ENCODE data around the gene RABL3. TPM values are rescaled to one million over a fixed set of nuclear protein-coding genes. Genes with fewer than 3 reads are reported as not detected.
"Not testable (repeated sequence)": the region's sequence is repeated elsewhere in the genome, so short reads cannot be mapped to it uniquely, and the experiment has no call there.

Gene RABL3
- total RNA-seq, 1 experiment from 2014 or later, result 14.6 TPM

DNA sequence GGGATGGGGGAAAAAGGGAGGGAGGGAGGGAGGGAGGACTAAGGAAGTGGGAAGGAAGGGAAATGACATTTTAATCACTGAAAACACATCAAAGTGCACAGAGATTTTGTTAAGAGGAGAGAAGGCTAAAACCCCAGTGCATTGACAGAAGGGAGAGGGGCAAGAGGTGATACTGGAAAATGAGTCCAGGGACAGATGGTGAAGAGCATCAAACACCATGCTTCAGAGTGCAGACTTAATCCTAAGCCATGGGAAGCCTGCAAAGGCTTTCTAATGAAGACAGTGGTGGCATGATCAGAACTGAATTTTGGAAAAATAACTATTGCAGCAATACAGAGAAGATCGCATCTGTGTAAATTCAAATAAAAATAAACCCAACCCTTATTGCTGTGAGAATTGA is 102.1 kb downstream of the RABL3 start:
- no TSS peak for BruUV-seq (replicated peaks)
- Mint-ChIP-seq H3K4me1 (ENCODE audit: low read depth, unreplicated experiment) (no peaks in the 10 kb centered on the region), H3K27ac (ENCODE audit: unreplicated experiment) (no peak overlapping the region), H3K9me3 (ENCODE audit: low read depth, unreplicated experiment) (peaks cover 6% of the 10 kb centered on the region), H3K4me3 (ENCODE audit: low read depth, unreplicated experiment) (no peak overlapping the region), H3K36me3 (ENCODE audit: insufficient read depth, unreplicated experiment) (no peaks in the 10 kb centered on the region), H3K27me3 (ENCODE audit: unreplicated experiment) (no peaks in the 10 kb centered on the region)
- CTCF ChIA-PET, result no interaction called here
- TF ChIP-seq, protein P1, sequence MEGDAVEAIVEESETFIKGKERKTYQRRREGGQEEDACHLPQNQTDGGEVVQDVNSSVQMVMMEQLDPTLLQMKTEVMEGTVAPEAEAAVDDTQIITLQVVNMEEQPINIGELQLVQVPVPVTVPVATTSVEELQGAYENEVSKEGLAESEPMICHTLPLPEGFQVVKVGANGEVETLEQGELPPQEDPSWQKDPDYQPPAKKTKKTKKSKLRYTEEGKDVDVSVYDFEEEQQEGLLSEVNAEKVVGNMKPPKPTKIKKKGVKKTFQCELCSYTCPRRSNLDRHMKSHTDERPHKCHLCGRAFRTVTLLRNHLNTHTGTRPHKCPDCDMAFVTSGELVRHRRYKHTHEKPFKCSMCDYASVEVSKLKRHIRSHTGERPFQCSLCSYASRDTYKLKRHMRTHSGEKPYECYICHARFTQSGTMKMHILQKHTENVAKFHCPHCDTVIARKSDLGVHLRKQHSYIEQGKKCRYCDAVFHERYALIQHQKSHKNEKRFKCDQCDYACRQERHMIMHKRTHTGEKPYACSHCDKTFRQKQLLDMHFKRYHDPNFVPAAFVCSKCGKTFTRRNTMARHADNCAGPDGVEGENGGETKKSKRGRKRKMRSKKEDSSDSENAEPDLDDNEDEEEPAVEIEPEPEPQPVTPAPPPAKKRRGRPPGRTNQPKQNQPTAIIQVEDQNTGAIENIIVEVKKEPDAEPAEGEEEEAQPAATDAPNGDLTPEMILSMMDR (IDR thresholded peaks at IDR 0.05; ENCODE audit: unreplicated experiment), result no peak
- intact Hi-C loops (cut with micrococcal nuclease; ENCODE audit: unreplicated experiment), result no loop called here
- no peak for DNase-seq

DNA sequence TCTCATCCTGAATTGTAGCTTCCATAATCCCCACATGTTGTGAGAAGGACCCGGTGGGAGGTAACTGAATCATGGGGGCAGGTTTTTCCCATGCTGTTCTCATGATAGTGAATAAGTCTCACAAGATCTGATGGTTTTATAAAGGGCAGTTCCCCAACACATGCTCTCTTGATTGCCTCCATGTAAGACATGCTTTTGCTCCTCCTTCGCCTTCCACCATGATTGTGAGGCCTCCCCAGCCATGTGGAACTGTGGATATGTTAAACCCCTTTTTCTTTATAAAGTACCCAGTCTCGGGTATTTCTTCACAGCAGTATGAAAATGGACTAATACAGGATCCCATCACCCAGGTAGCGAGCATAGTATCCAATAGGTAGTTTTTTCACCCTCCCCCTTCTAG is 103.5 kb downstream of the RABL3 start:
- H3K27me3 Mint-ChIP-seq (ENCODE audit: unreplicated experiment); H3K4me3 Mint-ChIP-seq (ENCODE audit: low read depth, unreplicated experiment); H3K9me3 Mint-ChIP-seq (ENCODE audit: low read depth, unreplicated experiment); BruUV-seq (replicated peaks); H3K4me1 Mint-ChIP-seq (ENCODE audit: low read depth, unreplicated experiment); CTCF ChIA-PET; H3K36me3 Mint-ChIP-seq (ENCODE audit: insufficient read depth, unreplicated experiment); DNase-seq; intact Hi-C loops (cut with micrococcal nuclease; ENCODE audit: unreplicated experiment); H3K27ac Mint-ChIP-seq (ENCODE audit: unreplicated experiment): not testable (repeated sequence)

DNA sequence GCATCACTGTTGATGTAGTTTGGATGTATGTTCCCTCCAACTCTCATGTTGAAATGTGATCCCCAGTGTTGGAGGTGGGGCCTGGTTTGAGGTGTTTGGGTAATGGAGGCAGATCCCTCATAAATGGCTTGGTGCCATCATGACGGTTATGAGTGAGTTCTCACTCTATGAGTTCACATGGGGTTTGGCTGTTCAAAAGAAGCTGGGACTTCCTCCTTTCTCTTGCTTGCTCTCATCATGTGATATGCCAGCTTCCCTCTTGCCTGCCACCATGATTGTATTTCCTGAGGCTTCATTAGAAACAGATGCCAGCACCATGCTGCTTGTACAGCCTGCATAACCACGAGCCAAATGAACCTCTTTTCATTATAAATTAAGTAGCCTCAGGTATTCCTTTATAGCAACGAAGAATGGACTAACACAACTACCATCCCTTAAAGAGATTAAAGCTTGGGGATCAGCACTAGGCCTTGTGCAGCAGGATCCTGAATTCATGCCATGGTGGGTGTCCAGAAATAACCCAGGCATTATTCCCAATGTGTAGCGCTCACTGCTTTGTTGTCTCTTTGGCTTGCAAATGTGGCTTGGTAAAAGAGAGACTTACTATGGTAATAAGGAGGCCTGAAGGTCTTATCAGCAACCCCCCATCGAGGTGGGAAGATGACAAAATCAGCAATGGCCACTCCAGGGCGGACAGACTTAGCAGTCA is 104.3 kb downstream of the RABL3 start:
- H3K4me3 Mint-ChIP-seq (ENCODE audit: low read depth, unreplicated experiment), result no peak overlapping the region
- H3K27ac Mint-ChIP-seq (ENCODE audit: unreplicated experiment), result no peak overlapping the region
- H3K9me3 Mint-ChIP-seq (ENCODE audit: low read depth, unreplicated experiment), result peaks cover 6% of the 10 kb centered on the region
- H3K27me3 Mint-ChIP-seq (ENCODE audit: unreplicated experiment), result no peaks in the 10 kb centered on the region
- intact Hi-C loops (cut with micrococcal nuclease; ENCODE audit: unreplicated experiment), result no loop called here
- CTCF ChIA-PET, result no interaction called here
- no peaks in the 10 kb centered on the region for H3K4me1 Mint-ChIP-seq (ENCODE audit: low read depth, unreplicated experiment)
- no TSS peak for BruUV-seq (replicated peaks)
- DNase-seq, result no peak
- H3K36me3 Mint-ChIP-seq (ENCODE audit: insufficient read depth, unreplicated experiment), result no peaks in the 10 kb centered on the region
- TF ChIP-seq, protein P1 (IDR thresholded peaks at IDR 0.05; ENCODE audit: unreplicated experiment), result no peak

DNA sequence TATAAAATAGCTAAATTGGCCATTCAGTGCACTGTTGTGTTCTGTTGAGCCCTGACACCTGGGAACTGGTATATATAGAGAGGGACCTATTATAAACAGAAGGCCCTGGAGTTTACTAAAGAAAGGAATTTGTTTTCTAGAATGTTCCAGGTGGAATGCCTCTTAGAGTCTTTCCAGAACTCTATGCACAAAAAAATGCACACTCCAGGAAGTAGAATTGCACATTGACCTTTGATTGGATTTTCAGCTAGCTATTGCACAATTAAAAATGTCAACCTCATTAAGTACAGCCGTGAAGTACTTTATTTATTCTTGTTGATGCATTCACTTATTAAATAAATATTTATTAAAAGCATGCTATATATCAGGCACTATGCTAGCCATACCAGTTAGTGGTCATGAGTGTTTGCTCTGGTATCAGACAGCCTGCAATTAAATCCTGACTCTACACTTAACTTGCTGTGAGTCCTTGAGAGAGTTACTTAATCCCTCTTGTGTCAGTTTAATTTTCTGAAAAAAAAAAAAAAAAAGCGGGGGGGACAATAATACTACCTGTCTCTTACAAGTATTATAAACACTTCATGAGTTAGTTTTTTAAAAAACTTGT is 105.4 kb downstream of the RABL3 start:
- no peaks in the 10 kb centered on the region for H3K4me1 Mint-ChIP-seq (ENCODE audit: low read depth, unreplicated experiment)
- DNase-seq, result no peak
- CTCF ChIA-PET, result no interaction called here
- intact Hi-C loops (cut with micrococcal nuclease; ENCODE audit: unreplicated experiment), result no loop called here
- peaks cover 6% of the 10 kb centered on the region for H3K9me3 Mint-ChIP-seq (ENCODE audit: low read depth, unreplicated experiment)
- H3K4me3 Mint-ChIP-seq (ENCODE audit: low read depth, unreplicated experiment), result no peak overlapping the region
- no peaks in the 10 kb centered on the region for H3K36me3 Mint-ChIP-seq (ENCODE audit: insufficient read depth, unreplicated experiment)
- TF ChIP-seq, protein P1 (IDR thresholded peaks at IDR 0.05; ENCODE audit: unreplicated experiment), result no peak
- no peak overlapping the region for H3K27ac Mint-ChIP-seq (ENCODE audit: unreplicated experiment)
- H3K27me3 Mint-ChIP-seq (ENCODE audit: unreplicated experiment), result no peaks in the 10 kb centered on the region
- BruUV-seq (replicated peaks), result no TSS peak

Other genes starting within 250 kb of the RABL3 start
- 118 and 138 TPM in 2 replicates for gene NDUFB4, start 146.2 kb downstream of the RABL3 start, total RNA-seq (2022)
- 23.0 and 29.5 TPM in 2 replicates for gene HGD, start 60.3 kb downstream of the RABL3 start, total RNA-seq (2022)
- gene GTF2E1, start 228 bp upstream of the RABL3 start, total RNA-seq (2022), result 22.9 and 26.1 TPM in 2 replicates
- gene STXBP5L, start 165.7 kb upstream of the RABL3 start, total RNA-seq (2022), result not detected in 2 replicates

Data from Calu3 (cell line).